Mesendoderm (in vitro differentiated cells): Measurements from ENCODE around the gene ONECUT3.

Source experiments
- DNase-seq: peaks from one replicate; pipeline ENCODE4 v3.0.0; 2013
- H2AK5ac ChIP-seq: 2 replicates; pipeline ENCODE4 v1.6.1; 2013; ENCODE audit warnings: low read length, inconsistent platforms
- H2BK120ac ChIP-seq: 2 replicates; pipeline ENCODE4 v1.6.1; 2013; ENCODE audit warnings: low read depth, mild to moderate bottlenecking, low read length, moderate library complexity, mixed read lengths
- H2BK15ac ChIP-seq: replicated peaks from 2 replicates; pipeline ENCODE4 v1.6.1; 2013; ENCODE audit warnings: low read depth, mild to moderate bottlenecking, moderate library complexity
- H2BK5ac ChIP-seq: 2 replicates; pipeline ENCODE4 v1.6.1; 2013; ENCODE audit warnings: low read length, inconsistent platforms
- H3K18ac ChIP-seq: 2 replicates; pipeline ENCODE4 v1.6.1; 2013; ENCODE audit warnings: mild to moderate bottlenecking, low read length, mixed read lengths
- H3K23ac ChIP-seq: one replicate; pipeline ENCODE4 v1.6.1; 2013; ENCODE audit warnings: low read length
- H3K27ac ChIP-seq: 2 replicates; pipeline ENCODE4 v1.5.1; 2013; ENCODE audit warnings: low read depth, mild to moderate bottlenecking, inconsistent platforms, low read length, moderate library complexity
- H3K27me3 ChIP-seq: 2 replicates; pipeline ENCODE4 v1.6.1; 2013; ENCODE audit warnings: low read length, control low read depth, mild to moderate bottlenecking, inconsistent platforms; ENCODE audit not compliant: insufficient read depth, poor library complexity
- H3K36me3 ChIP-seq: 2 replicates; pipeline ENCODE4 v1.6.1; 2013; ENCODE audit warnings: low read length, inconsistent platforms; ENCODE audit not compliant: control insufficient read depth, insufficient read depth
- H3K4ac ChIP-seq: one replicate; pipeline ENCODE4 v1.6.1; 2013; ENCODE audit warnings: low read depth, mild to moderate bottlenecking, low read length, moderate library complexity
- H3K4me1 ChIP-seq: 2 replicates; pipeline ENCODE4 v1.6.1; 2013; ENCODE audit warnings: low read depth, low read length, inconsistent platforms; ENCODE audit not compliant: control insufficient read depth
- H3K4me2 ChIP-seq: 2 replicates; pipeline ENCODE4 v1.6.1; 2013; ENCODE audit warnings: low read length
- H3K4me3 ChIP-seq: 2 replicates; pipeline ENCODE4 v1.5.1; 2013; ENCODE audit warnings: mild to moderate bottlenecking, low read length
- H3K56ac ChIP-seq: one replicate; pipeline ENCODE4 v1.6.1; 2013; ENCODE audit warnings: low read length
- H3K79me1 ChIP-seq: 2 replicates; pipeline ENCODE4 v1.6.1; 2013; ENCODE audit warnings: low read length, inconsistent platforms
- H3K79me2 ChIP-seq: 2 replicates; pipeline ENCODE4 v1.6.1; 2013; ENCODE audit warnings: mild to moderate bottlenecking, low read length; ENCODE audit not compliant: control insufficient read depth, insufficient read depth
- H3K9ac ChIP-seq: 2 replicates; pipeline ENCODE4 v1.6.1; 2013; ENCODE audit warnings: low read length, inconsistent platforms
- H4K5ac ChIP-seq: one replicate; pipeline ENCODE4 v1.6.1; 2013; ENCODE audit warnings: low read length
- H4K8ac ChIP-seq: one replicate; pipeline ENCODE4 v1.6.1; 2013; ENCODE audit warnings: low read depth, mild to moderate bottlenecking, control low read depth, low read length, moderate library complexity
- WGBS: extraction: QIAGEN DNeasy Blood & Tissue Kit; methylation state at CpG from one replicate; pipeline ENCODE4 v1.1.7; 2013; ENCODE audit warnings: low lambda C conversion rate, missing lambda C conversion rate; ENCODE audit not compliant: insufficient coverage; ENCODE audit errors: extremely low coverage; 5-methylcytosine and 5-hydroxymethylcytosine counted together

The ONECUT3 gene

GRCh38 chr19:1774989-1775772, 21.9 kb downstream of the ONECUT3 start:
- DNase-seq = peak; percentile 91

DNA sequence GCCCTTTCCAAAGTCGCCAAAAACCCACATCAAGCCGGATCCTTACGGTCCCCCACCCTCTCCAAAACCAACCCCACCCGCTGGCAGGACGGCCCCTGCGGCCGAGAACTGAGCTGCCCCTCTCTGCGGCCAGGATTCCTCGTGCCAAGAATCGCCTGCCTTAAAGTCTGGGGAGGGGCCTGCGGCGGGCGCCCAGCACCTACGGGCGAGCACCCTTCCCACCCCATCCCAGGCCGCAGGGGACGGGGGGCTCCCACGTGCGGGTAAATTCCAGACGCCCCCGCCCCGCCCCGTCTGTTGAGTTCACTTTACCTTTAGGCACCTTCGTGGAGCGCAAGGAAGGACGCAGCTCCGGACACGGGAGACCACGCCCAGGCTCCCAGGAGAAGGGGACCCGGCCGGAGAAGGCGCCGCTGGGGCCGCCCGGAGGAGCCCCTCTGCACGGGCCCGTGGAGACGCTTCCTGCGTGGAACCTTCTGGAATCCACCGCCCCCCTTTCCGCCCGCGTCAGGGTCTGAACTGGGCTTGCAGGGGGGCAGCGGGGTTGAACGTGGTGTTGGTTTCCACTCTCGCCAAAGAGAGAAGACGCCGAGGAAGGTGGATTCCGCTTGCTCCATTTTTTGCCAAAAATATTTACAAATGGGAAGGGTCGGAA, 22.8 kb downstream of the ONECUT3 start:
- no peaks in the 10 kb centered on the region for H3K79me2 ChIP-seq
- H3K4ac ChIP-seq = no peak overlapping the region
- no peak overlapping the region for H3K27ac ChIP-seq
- no peak overlapping the region for H4K5ac ChIP-seq
- H2AK5ac ChIP-seq = no peak overlapping the region
- H3K23ac ChIP-seq = no peak overlapping the region
- no peak overlapping the region for H2BK120ac ChIP-seq
- H3K9ac ChIP-seq = no peak overlapping the region
- H3K56ac ChIP-seq = no peak overlapping the region
- H3K4me3 ChIP-seq = no peak overlapping the region
- DNase-seq = no peak
- H3K27me3 ChIP-seq = peaks cover 38% of the 10 kb centered on the region
- H3K79me1 ChIP-seq = no peaks in the 10 kb centered on the region
- WGBS = no CpG with 5 or more reads among the region's 50 CpGs
- H3K4me1 ChIP-seq = no peaks in the 10 kb centered on the region
- H2BK15ac ChIP-seq = no peak overlapping the region
- H4K8ac ChIP-seq = no peak overlapping the region
- no peak overlapping the region for H2BK5ac ChIP-seq
- no peaks in the 10 kb centered on the region for H3K36me3 ChIP-seq
- H3K18ac ChIP-seq = no peak overlapping the region
- no peak overlapping the region for H3K4me2 ChIP-seq

More at GRCh38 chr19:1774989-1775772, 21.9 kb downstream of the ONECUT3 start:
- Histone ChIP-seq H3K4me2 (no peak overlapping the region), H2BK120ac (no peak overlapping the region), H3K56ac (no peak overlapping the region), H2BK5ac (no peak overlapping the region), H3K23ac (no peak overlapping the region), H3K9ac (no peak overlapping the region), H3K4me3 (no peak overlapping the region), H3K36me3 (no peaks in the 10 kb centered on the region), H3K79me2 (no peaks in the 10 kb centered on the region), H3K4me1 (no peaks in the 10 kb centered on the region), H3K27me3 (peaks cover 38% of the 10 kb centered on the region), H3K18ac (no peak overlapping the region), H4K5ac (no peak overlapping the region), H3K79me1 (no peaks in the 10 kb centered on the region), H3K4ac (no peak overlapping the region), H4K8ac (no peak overlapping the region), H3K27ac (no peak overlapping the region), H2BK15ac (no peak overlapping the region), H2AK5ac (no peak overlapping the region)
- WGBS = no CpG with 5 or more reads among the region's 59 CpGs

- H3K4me3 ChIP-seq = no peak overlapping the region
- no CpG with 5 or more reads among the region's 23 CpGs for WGBS
- H3K18ac ChIP-seq = no peak overlapping the region
- H3K79me2 ChIP-seq = no peaks in the 10 kb centered on the region
- H3K9ac ChIP-seq = no peak overlapping the region
- H3K4me1 ChIP-seq = no peaks in the 10 kb centered on the region
- H3K27ac ChIP-seq = no peak overlapping the region
- no peaks in the 10 kb centered on the region for H3K79me1 ChIP-seq
- H3K36me3 ChIP-seq = no peaks in the 10 kb centered on the region
- no peak overlapping the region for H2BK5ac ChIP-seq
- no peak overlapping the region for H2BK120ac ChIP-seq
- H2AK5ac ChIP-seq = no peak overlapping the region
- no peak overlapping the region for H4K8ac ChIP-seq
- no peak overlapping the region for H3K4ac ChIP-seq
- H3K56ac ChIP-seq = no peak overlapping the region
- no peak overlapping the region for H4K5ac ChIP-seq
- DNase-seq = peak; percentile 26
- no peak overlapping the region for H3K4me2 ChIP-seq
- H3K23ac ChIP-seq = no peak overlapping the region
- peaks cover 37% of the 10 kb centered on the region for H3K27me3 ChIP-seq
- no peak overlapping the region for H2BK15ac ChIP-seq
Measured at GRCh38 chr19:1776606-1777147, 23.4 kb downstream of the ONECUT3 start.

GRCh38 chr19:1777149-1777548, 23.8 kb downstream of the ONECUT3 start:
- WGBS = no CpG with 5 or more reads among the region's 10 CpGs
- Histone ChIP-seq H3K4ac (no peak overlapping the region), H2BK15ac (no peak overlapping the region), H3K36me3 (no peaks in the 10 kb centered on the region), H3K9ac (no peak overlapping the region), H3K56ac (no peak overlapping the region), H2AK5ac (no peak overlapping the region), H3K27ac (no peak overlapping the region), H3K79me2 (no peaks in the 10 kb centered on the region), H3K18ac (no peak overlapping the region), H3K4me1 (no peaks in the 10 kb centered on the region), H3K4me2 (no peak overlapping the region), H3K79me1 (no peaks in the 10 kb centered on the region), H4K8ac (no peak overlapping the region), H2BK120ac (no peak overlapping the region), H4K5ac (no peak overlapping the region), H3K27me3 (peaks cover 37% of the 10 kb centered on the region), H3K4me3 (no peak overlapping the region), H3K23ac (no peak overlapping the region), H2BK5ac (no peak overlapping the region)
- no peak for DNase-seq

- no CpG with 5 or more reads among the region's 16 CpGs for WGBS
Measured at GRCh38 chr19:1779574-1779973, 26.3 kb downstream of the ONECUT3 start.

More at GRCh38 chr19:1779574-1779973, 26.3 kb downstream of the ONECUT3 start:
- Histone ChIP-seq H3K56ac (no peak overlapping the region), H3K4me3 (no peak overlapping the region), H3K9ac (no peak overlapping the region), H3K27me3 (peaks cover 34% of the 10 kb centered on the region), H3K18ac (no peak overlapping the region), H3K79me1 (no peaks in the 10 kb centered on the region), H3K4ac (no peak overlapping the region), H3K4me2 (no peak overlapping the region), H2BK5ac (no peak overlapping the region), H2AK5ac (no peak overlapping the region), H3K79me2 (no peaks in the 10 kb centered on the region), H3K27ac (no peak overlapping the region), H2BK120ac (no peak overlapping the region), H3K36me3 (no peaks in the 10 kb centered on the region), H2BK15ac (no peak overlapping the region), H4K8ac (no peak overlapping the region), H3K4me1 (no peaks in the 10 kb centered on the region), H4K5ac (no peak overlapping the region), H3K23ac (no peak overlapping the region)
- DNase-seq = no peak
